Natural killer cell (primary cell): ENCODE data around the gene KRT36. TPM values are rescaled to one million over a fixed set of nuclear protein-coding genes. Genes with fewer than 3 reads are reported as not detected.

Experiments
- ATAC-seq, 3 donors: fragments of 150-1000 bp in 2 of 3; fragments of 200-7000 bp in 1 of 3; cut with Tn5 transposase; 1 replicate in 1 of 3; 2 replicates in 2 of 3; pipeline ENCODE4 v1.10.0; 2021; ENCODE audit warnings: mild to moderate bottlenecking in 2 of 3, moderate library complexity in 2 of 3
- DNase-seq, 2 donors: peaks; one replicate each; pipeline versions ENCODE4 v3.0.0 to v3.0.0-alpha.2; 2013 to 2021; ENCODE audit warnings: mixed read lengths in 1 of 2
- H3K27ac ChIP-seq: one replicate; pipeline ENCODE4 v1.5.1; 2013; ENCODE audit warnings: mild to moderate bottlenecking, low read length
- H3K27me3 ChIP-seq: one replicate; pipeline ENCODE4 v1.6.1; 2013; ENCODE audit warnings: low read length; ENCODE audit not compliant: control insufficient read depth, insufficient read depth
- H3K36me3 ChIP-seq: one replicate; pipeline ENCODE4 v1.6.1; 2013; ENCODE audit warnings: low read length; ENCODE audit not compliant: control insufficient read depth, insufficient read depth
- H3K4me1 ChIP-seq: one replicate; pipeline ENCODE4 v1.6.1; 2013; ENCODE audit warnings: low read length; ENCODE audit not compliant: control insufficient read depth, insufficient read depth
- H3K4me3 ChIP-seq: one replicate; pipeline ENCODE4 v1.5.1; 2013; ENCODE audit warnings: low read length
- H3K9me3 ChIP-seq: one replicate; pipeline ENCODE4 v1.6.1; 2013; ENCODE audit warnings: low read length; ENCODE audit not compliant: control insufficient read depth, insufficient read depth
- H3K27ac Mint-ChIP-seq, 2 donors: one replicate each; pipeline ENCODE4 v1.8.0; 2022; ENCODE audit warnings: mild to moderate bottlenecking in 2 of 2, mixed read lengths in 2 of 2, moderate library complexity in 1 of 2
- H3K27me3 Mint-ChIP-seq, 2 donors: one replicate each; pipeline ENCODE4 v1.8.0; 2022; ENCODE audit warnings: low read depth in 2 of 2, mixed read lengths in 2 of 2
- H3K36me3 Mint-ChIP-seq: one replicate; pipeline ENCODE4 v1.8.0; 2022; ENCODE audit warnings: mixed read lengths
- H3K4me1 Mint-ChIP-seq, 2 donors: one replicate each; pipeline ENCODE4 v1.8.0; 2022; ENCODE audit warnings: mixed read lengths in 2 of 2
- H3K4me3 Mint-ChIP-seq: one replicate; pipeline ENCODE4 v1.8.0; 2022; ENCODE audit warnings: mild to moderate bottlenecking, moderate library complexity, mixed read lengths
- H3K9me3 Mint-ChIP-seq, 2 donors: one replicate each; pipeline ENCODE4 v1.8.0; 2022; ENCODE audit warnings: mixed read lengths in 2 of 2
- WGBS: methylation state at CpG from one replicate; pipeline ENCODE4 v1.1.7; 2013; ENCODE audit warnings: missing lambda C conversion rate; ENCODE audit not compliant: insufficient coverage; 5-methylcytosine and 5-hydroxymethylcytosine counted together
- intact Hi-C: fragments of 100-400 bp; cut with micrococcal nuclease; formaldehyde crosslinking; loops from one replicate; pipeline ENCODE4 v1.14.2; 2022
- total RNA-seq, 4 donors: library from RNA; stranded (reverse); fragments of 120-200 nt in 1 of 4; gene quantifications; one replicate each; pipeline versions ENCODE4 v1.2.3 to v1.2.4, GENCODE V29; 2013 to 2022
- TF ChIP-seq, protein P1 (sequence below): fragments of 200-600 bp; IDR thresholded peaks from one replicate; pipeline ENCODE4 v1.8.0; 2022; ENCODE audit warnings: antibody characterized with exemption

Gene KRT36
- total RNA-seq, 3 donors from 2014 or later (not counting 1 experiment from before 2014, with no cell fraction given): not detected

DNA sequence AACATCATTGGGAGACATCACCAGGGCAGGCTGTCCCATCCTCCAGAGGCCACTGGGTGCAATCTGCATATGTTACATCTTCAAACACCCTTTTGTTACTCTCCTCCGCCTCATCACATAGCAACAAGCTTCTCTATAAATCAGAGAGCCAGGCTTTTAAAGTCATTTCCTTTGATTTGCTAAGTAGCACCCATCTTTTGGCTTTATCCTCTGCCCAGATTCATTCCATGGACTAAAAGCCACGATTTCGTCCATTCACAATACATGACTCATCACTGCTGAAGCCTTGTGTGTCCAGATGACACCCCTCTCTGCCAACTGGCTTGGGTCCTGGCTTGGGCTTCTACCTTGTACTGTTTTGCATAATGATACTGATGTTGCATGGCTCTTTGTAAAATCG, 47.0 kb downstream of the KRT36 start:
- Mint-ChIP-seq H3K9me3 (no peaks in the 10 kb centered on the region), H3K4me3 (no peak overlapping the region), H3K27ac (no peak overlapping the region), H3K27me3 (peaks cover 21 to 59% of the 10 kb centered on the region in 2 donors), H3K36me3 (no peaks in the 10 kb centered on the region), H3K4me1 (no peaks in the 10 kb centered on the region)
- H3K36me3 ChIP-seq: no peaks in the 10 kb centered on the region
- H3K9me3 ChIP-seq: no peaks in the 10 kb centered on the region
- DNase-seq: no peak
- 81% methylated on average over 4 of the region's 4 CpGs for WGBS
- H3K4me1 ChIP-seq: no peaks in the 10 kb centered on the region
- H3K27ac ChIP-seq: no peak overlapping the region
- H3K4me3 ChIP-seq: no peak overlapping the region
- no peaks in the 10 kb centered on the region for H3K27me3 ChIP-seq
- TF ChIP-seq, protein P1, sequence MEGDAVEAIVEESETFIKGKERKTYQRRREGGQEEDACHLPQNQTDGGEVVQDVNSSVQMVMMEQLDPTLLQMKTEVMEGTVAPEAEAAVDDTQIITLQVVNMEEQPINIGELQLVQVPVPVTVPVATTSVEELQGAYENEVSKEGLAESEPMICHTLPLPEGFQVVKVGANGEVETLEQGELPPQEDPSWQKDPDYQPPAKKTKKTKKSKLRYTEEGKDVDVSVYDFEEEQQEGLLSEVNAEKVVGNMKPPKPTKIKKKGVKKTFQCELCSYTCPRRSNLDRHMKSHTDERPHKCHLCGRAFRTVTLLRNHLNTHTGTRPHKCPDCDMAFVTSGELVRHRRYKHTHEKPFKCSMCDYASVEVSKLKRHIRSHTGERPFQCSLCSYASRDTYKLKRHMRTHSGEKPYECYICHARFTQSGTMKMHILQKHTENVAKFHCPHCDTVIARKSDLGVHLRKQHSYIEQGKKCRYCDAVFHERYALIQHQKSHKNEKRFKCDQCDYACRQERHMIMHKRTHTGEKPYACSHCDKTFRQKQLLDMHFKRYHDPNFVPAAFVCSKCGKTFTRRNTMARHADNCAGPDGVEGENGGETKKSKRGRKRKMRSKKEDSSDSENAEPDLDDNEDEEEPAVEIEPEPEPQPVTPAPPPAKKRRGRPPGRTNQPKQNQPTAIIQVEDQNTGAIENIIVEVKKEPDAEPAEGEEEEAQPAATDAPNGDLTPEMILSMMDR: no peak
- intact Hi-C loops: no loop called here
- no peak for ATAC-seq

DNA sequence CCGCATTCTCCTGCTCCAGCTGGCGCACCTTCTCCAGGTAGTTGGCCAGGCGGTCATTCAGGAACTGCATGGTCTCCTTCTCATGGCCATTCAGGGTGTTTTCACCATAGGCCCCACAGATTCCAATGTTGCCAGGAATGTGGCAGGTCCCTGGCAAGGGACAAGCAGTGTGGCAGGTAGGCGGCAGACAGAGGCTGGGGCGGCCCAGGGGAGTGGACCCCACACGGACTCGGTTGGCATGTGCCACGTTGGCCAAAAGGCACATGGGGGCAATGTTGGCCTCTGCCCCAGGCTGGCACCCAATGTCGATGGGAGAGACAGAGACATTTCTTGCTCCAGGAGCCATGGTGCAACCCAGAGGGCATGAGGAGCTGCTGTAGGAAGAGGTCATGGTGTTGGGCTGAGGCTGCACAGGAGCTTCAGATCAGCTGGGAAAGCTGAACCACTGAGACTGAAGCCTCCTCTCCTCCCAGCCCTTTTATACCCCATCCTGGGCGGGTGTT, 49.1 kb downstream of the KRT36 start, which contains the start of gene KRT38:
KRT38 (minus strand) TSS at position 453 of the 503 bp plus-strand sequence; CDS start at position 391, 62 bp downstream.
- H3K27ac Mint-ChIP-seq: no peak within 1 kb of the TSS
- H3K36me3 Mint-ChIP-seq: no peaks in the 10 kb centered on the region
- no peaks in the 10 kb centered on the region for H3K9me3 ChIP-seq
- DNase-seq: no peak
- no peak for ATAC-seq
- H3K9me3 Mint-ChIP-seq: no peaks in the 10 kb centered on the region
- intact Hi-C loops: no loop called here
- 92% methylated on average over 9 of the region's 10 CpGs for WGBS
- no peak within 1 kb of the TSS for H3K4me3 ChIP-seq
- H3K4me3 Mint-ChIP-seq: no peak within 1 kb of the TSS
- no peaks in the 10 kb centered on the region for H3K27me3 ChIP-seq
- no peaks in the 10 kb centered on the region for H3K36me3 ChIP-seq
- H3K4me1 Mint-ChIP-seq: no peaks in the 10 kb centered on the region
- H3K4me1 ChIP-seq: no peaks in the 10 kb centered on the region
- no peak within 1 kb of the TSS for H3K27ac ChIP-seq
- TF ChIP-seq, protein P1: no peak
- H3K27me3 Mint-ChIP-seq: peaks cover 21 to 59% of the 10 kb centered on the region in 2 donors

DNA sequence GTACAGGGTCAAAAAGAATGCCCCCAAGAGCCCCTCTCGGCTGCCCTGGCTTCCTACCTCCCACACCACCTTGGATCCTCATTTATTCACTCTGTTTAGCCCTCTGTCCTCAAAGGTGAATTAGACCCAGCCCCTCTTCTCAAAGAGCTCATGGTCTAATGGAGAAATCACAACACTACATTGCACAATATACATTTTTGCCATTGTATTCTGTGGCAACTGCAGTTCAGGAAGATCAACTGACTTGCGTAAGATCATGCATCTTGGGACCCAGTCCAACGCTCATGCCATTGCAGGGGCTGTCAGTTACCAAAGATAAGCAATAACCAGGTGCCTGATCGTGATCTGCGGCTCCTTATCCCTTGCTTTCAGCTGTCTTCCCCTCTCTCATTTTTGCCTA, 50.3 kb downstream of the KRT36 start:
- TF ChIP-seq, protein P1: no peak
- ATAC-seq (no peak), DNase-seq (no peak)
- Histone ChIP-seq H3K4me1 (no peaks in the 10 kb centered on the region), H3K36me3 (no peaks in the 10 kb centered on the region), H3K9me3 (no peaks in the 10 kb centered on the region), H3K27ac (no peak overlapping the region), H3K4me3 (no peak overlapping the region), H3K27me3 (no peaks in the 10 kb centered on the region)
- no peak overlapping the region for H3K27ac Mint-ChIP-seq
- no peaks in the 10 kb centered on the region for H3K9me3 Mint-ChIP-seq
- H3K4me1 Mint-ChIP-seq: no peaks in the 10 kb centered on the region
- H3K4me3 Mint-ChIP-seq: no peak overlapping the region
- intact Hi-C loops: no loop called here
- WGBS: 69% methylated on average over 5 of the region's 5 CpGs
- peaks cover 23 to 51% of the 10 kb centered on the region in 2 donors for H3K27me3 Mint-ChIP-seq
- no peaks in the 10 kb centered on the region for H3K36me3 Mint-ChIP-seq

DNA sequence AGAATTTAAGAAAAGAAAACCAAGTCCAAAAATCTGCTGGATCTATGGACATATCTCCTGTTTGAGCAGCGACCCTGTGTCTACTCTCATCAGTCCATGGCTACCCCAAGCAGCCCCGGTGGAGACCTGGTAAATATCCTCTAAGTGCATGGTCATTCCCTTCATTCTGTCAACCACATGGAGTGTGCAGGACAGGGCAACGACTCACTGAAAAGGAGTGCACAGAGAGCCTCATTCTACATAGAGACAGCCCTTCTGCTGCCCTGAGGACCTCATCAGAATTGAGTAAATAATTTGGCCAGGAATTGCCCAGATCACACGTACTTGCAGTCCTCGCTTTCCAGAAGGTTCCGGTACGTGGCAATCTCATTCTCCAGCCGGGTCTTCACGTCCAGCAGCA, 51.9 kb downstream of the KRT36 start:
- H3K27ac Mint-ChIP-seq: no peak overlapping the region
- Histone ChIP-seq H3K4me1 (no peaks in the 10 kb centered on the region), H3K4me3 (no peak overlapping the region), H3K27ac (no peak overlapping the region), H3K9me3 (no peaks in the 10 kb centered on the region), H3K27me3 (no peaks in the 10 kb centered on the region), H3K36me3 (no peaks in the 10 kb centered on the region)
- no peaks in the 10 kb centered on the region for H3K4me1 Mint-ChIP-seq
- 80% methylated on average over 9 of the region's 9 CpGs for WGBS
- TF ChIP-seq, protein P1: no peak
- no peaks in the 10 kb centered on the region for H3K36me3 Mint-ChIP-seq
- intact Hi-C loops: no loop called here
- DNase-seq (no peak), ATAC-seq (no peak)
- no peak overlapping the region for H3K4me3 Mint-ChIP-seq
- no peaks in the 10 kb centered on the region for H3K9me3 Mint-ChIP-seq
- peaks cover 10 to 41% of the 10 kb centered on the region in 2 donors for H3K27me3 Mint-ChIP-seq
